Esophagus muscularis mucosa (tissue), 3 donors: ENCODE measurements around the gene NPBWR2.

Source experiments
- CTCF ChIP-seq, 3 experiments: fragments of 200-600 bp in 2 of 3; fragments of 450-650 bp in 1 of 3; sonication (generic) in 2 of 3; IDR thresholded peaks; one replicate each; pipeline ENCODE4 v1.5.1; 2017 to 2019; ENCODE audit warnings: antibody characterized with exemption in 3 of 3, mild to moderate bottlenecking in 2 of 3, moderate library complexity in 1 of 3
- POLR2A ChIP-seq: fragments of 450-650 bp; IDR thresholded peaks from one replicate; pipeline ENCODE4 v1.6.1; 2017; ENCODE audit warnings: antibody characterized with exemption, moderate library complexity, mild to moderate bottlenecking, low read depth

- TF ChIP-seq POLR2A (no peak), CTCF (IDR thresholded peaks at IDR 0.05) (no peak)
These were observed 7.1 kb upstream of the NPBWR2 start for GRCh38 chr20:64114356-64114971.
